ENCODE results near the gene ATP5F1D.
"Not testable (repeated sequence)": the region's sequence is repeated elsewhere in the genome, so short reads cannot be mapped to it uniquely, and the experiment has no call there.

Gene ATP5F1D

DNA sequence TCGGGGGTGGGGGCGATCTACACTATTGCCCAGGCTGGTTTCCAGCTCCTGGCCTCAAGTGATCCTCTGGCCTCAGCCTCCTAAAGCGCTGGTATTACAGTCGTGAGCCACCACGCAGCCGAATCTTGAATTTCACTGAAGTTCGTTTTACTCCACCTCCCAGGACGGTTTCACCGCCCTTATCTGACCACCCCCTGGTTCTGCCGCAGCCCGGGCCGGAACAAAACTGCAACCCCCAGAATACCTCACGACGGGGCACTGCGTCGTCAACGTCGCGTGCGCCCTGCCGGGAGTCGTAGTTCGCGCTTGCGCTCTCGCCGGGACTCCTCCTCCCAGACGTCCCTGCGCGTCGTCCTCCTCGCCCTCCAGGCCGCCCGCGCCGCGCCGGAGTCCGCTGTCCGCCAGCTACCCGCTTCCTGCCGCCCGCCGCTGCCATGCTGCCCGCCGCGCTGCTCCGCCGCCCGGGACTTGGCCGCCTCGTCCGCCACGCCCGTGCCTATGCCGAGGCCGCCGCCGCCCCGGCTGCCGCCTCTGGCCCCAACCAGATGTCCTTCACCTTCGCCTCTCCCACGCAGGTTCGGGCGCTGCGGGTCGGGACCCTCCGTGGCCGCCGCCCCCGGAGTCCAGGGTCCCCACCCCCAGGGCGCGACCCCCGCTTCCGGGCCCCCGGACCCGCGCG, at the start of gene ATP5F1D:
Gene ATP5F1D (plus strand): TSS at position 335 of the 679 bp plus-strand sequence. CDS start 100 bp downstream, at position 435.
- DNase-seq: peak; percentile 97

DNA sequence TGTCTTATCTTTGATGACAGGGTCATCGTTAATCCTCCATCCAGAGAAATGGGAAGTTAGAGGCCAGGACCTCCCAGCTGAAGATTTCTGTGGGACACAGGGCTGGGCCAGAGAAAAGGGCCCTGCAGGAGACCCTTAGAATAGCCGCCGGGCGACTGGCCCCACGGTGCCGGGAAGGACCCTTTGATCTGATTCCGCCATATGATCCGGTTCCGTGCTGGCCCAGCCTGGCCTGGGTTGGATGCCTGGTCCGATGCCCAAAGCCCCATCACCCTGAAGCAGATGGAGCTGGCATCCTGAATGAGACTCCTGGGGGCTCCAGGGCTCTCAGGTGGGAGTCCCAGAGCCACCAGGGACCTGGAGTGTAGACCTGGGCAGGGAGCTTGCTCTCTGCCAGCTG, 42.0 kb upstream of the ATP5F1D start:
- no peak for DNase-seq

DNA sequence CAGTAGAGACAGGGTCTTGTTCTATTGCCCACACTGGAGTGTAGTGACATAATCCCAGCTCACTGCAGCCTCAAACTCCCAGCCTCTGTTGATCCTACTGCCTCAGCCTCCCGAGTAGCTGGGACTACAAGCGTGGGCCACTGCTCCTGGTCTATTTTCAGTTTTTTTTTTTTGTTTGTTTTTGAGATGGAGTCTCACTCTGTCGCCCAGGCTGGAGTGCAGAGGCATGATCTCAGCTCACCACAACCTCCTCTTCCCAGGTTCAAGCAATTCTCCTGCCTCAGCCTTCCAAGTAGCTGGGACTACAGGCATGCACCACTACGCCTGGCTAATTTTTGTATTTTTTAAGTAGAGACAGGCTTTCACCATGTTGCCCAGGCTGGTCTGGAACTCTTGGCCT, 40.9 kb upstream of the ATP5F1D start:
- DNase-seq: not testable (repeated sequence)

DNA sequence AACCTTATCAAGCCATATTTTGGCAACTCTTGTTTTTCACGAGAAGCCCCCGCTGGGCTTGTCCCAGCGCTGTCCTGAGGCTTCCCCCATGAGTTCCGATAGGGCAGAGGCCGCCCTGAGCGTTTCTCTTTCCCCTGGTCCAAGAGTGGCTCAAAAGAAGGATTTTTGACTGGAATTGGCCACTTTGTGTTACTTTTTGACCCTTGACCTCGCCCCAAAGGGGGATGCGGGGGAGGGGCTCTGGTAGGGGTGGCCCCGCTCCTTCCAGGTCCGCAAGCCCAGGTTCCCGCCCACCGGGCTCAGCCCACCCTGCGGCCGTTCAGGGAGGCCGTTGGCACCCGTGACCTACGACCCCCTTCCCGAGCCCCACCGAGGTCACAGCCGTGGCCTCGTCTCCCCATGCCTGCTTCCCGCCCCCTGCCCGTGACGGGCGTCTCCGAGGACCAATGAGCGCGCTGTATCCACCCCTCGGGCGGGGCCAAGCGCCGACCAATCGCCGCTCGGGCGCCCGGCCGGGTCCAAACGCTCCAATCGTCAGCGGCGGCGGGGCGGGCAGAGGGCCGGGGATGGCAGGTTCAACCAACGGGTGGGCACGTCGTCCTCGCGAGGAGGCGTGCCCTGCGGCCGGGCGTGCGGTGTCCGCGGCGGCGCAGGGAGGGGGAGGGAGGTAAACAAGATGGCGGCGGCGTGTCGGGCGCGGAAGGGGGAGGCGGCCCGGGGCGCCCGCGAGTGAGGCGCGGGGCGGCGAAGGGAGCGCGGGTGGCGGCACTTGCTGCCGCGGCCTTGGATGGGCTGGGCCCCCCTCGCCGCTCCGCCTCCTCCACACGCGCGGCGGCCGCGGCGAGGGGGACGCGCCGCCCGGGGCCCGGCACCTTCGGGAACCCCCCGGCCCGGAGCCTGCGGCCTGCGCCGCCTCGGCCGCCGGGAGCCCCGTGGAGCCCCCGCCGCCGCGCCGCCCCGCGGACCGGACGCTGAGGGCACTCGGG, 36.1 kb upstream of the ATP5F1D start, which contains the start of gene STK11:
Gene STK11 (plus strand): TSS at position 665 of the 986 bp plus-strand sequence. CDS start 1,136 bp downstream, outside the sequence.
- peak; percentile 99 for DNase-seq

GRCh38 chr19:1206150-1206863, 35.2 kb upstream of the ATP5F1D start:
- DNase-seq: peak; percentile 46

- DNase-seq: peak; percentile 84
Measured at GRCh38 chr19:1206864-1207450, 34.6 kb upstream of the ATP5F1D start.

GRCh38 chr19:1208830-1209229, 32.7 kb upstream of the ATP5F1D start:
- not testable (repeated sequence) for DNase-seq

DNA sequence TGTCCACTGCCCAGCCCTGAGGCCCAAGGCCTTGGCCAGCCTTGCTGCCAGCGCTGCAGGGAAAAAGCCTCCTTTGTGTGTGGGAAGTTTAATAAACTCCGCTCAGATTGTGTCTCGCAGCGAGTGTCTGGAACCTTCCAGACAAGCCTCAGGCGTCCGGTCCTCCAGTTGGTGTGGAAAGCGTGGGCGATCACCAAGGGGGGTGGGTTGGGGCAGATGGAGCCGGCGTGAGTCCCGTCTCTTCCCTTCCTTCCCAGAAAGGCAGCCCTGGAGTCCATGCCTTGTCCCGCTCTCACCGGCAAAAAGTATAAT, 31.4 kb upstream of the ATP5F1D start:
- DNase-seq: no peak

DNA sequence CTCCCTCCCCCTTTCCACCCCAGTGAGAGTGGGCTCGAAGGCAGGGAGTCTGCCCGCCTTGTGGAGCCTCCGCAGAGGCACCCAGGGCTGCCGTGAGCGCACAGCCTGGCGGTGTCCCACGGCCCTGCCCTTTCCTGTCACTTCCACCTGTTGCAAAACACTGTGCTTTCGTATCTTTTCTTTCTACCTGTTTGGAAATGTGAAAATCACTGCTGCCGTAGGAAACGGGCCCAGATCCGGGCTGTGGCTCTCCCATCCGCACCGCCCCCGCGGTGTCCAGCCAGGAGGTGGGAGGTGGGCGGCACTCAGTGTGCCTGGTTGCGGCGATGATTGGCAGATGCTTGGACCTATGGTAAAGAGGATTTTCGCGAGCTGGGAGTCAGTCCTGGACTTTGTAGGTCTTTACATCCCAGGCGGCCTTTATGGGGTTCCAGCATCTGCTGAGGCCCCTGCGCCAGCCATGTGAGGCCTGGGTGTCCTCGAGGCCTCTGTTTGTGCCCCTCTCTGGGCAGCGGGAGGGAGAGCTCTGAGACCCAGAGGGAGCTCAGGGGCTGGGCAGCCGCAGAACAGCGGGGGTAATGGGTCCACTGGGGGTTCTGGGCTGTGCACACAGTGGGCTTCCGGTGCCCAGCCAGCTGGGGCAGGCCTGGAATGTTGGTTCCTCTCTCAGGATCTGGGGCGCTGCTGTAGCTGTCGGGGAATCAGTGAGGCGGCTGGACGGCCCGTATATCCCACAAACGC, 29.9 kb upstream of the ATP5F1D start:
- no peak for DNase-seq

DNA sequence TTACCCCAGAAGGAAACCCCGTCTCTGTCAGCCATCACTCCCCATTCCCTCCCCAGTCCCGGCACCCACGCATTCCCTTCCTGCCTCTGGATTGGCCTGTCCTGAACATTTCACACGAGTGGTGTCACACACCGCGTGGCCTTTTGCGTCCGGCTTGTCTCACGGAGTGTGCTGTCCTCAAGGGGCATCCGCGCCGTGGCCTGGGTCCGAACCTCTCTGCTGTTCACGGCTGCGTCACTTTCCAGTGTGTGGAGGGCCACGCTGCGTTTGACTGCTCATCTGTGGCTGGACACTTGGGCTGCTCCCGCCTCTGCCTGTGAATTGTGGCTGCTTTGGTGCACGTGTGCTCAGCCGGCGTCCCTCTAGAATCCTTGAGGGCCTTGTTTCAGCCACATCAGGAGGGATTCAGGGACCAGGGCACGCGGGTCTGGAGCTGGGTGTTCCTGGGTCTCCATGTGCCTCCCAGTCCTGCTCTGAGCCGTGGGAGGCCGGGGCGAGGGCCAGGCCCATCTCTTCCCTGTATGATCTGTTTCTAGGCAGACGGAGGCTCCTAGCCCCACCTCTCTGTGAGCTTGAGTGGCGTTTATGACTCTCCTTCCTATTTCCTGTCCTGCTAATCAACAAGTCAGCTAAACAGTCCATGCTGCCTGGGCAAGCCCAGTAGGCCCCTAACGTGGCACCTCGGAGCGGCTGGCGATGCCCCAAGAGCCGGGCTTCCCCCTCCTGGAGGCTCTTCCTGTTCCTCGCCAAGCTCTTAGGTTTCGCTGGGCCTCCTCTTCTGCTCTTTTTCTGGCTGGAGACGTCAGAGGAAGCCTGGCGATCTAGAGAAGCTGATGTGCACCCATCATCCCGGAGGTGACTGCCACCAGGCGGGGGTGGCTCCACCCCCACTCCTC, 27.9 kb upstream of the ATP5F1D start:
- no peak for DNase-seq

- DNase-seq: no peak
Measured at GRCh38 chr19:1214299-1214861, 27.2 kb upstream of the ATP5F1D start.

- no peak for DNase-seq
Measured at GRCh38 chr19:1214862-1215731, 26.5 kb upstream of the ATP5F1D start.

DNA sequence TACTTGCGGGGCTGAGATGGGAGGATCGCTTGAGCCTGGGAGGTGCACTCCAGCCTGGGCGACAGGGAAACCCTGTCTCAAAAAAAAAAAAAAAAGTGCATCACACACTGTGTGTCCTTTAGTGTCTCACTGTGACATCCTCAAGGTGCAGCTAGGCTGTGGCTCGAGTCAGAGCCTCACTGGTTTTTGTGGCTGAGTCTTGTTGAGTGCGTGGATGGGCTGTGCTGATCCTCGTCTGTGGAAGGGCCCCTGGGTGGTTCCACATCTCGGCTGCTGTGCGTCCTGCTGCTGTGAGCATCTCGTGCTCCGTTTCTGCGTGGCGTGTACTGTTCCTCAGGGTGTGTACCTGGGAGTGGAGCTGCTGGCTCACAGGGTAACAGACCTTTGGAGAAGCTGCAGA, 24.8 kb upstream of the ATP5F1D start:
- no peak for DNase-seq

DNA sequence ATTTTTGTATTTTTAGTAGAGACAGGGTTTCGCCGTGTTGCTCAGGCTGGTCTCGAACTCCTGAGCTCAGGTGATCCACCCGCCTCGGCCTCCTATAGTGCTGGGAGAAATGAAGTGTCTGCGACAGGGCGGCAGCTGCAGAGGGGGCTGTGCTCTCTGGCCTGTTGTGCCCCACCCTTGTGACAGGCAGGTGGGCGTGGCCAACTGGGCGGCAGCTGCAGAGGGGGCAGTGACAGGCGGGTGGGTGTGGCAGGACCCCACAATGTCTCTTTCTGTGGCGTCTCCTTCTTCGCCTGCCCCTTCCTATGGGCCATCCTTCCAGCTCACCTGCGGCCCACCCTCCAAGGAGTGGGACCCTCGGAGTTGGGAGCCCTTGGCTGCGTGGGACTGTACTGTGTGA, 24.2 kb upstream of the ATP5F1D start:
- DNase-seq: no peak

- DNase-seq: no peak
Measured at GRCh38 chr19:1218751-1219567, 22.6 kb upstream of the ATP5F1D start.

- no peak for DNase-seq
Measured at GRCh38 chr19:1219786-1220476, 21.6 kb upstream of the ATP5F1D start.

GRCh38 chr19:1220477-1220930, 21.0 kb upstream of the ATP5F1D start:
- DNase-seq: no peak
